Measurements from ENCODE around the gene ACAD8.

Gene ACAD8

GRCh38 chr11:134313379-134313778 is 60.0 kb downstream of the ACAD8 start:
- H3K4me3 ChIP-seq (ENCODE audit: low read length): no peak overlapping the region
- no peak for TF ChIP-seq CTCF (conservative IDR thresholded peaks at IDR 0.05; ENCODE audit: low read length)
- no peak for DNase-seq (ENCODE audit: low read depth)

- H3K4me3 ChIP-seq (ENCODE audit: low read length): no peak overlapping the region
- TF ChIP-seq CTCF (conservative IDR thresholded peaks at IDR 0.05; ENCODE audit: low read length): no peak
- no peak for DNase-seq (ENCODE audit: low read depth)
Observed at GRCh38 chr11:134313821-134314607, 60.6 kb downstream of the ACAD8 start.

All from AG10803 (cell line).